Small intestine (tissue), 7 donors: ENCODE data around the gene SDHC. TPM values are rescaled to one million over a fixed set of nuclear protein-coding genes. Genes with fewer than 3 reads are reported as not detected.

Experiments
- DNase-seq, 2 donors: peaks; one replicate each; pipeline versions ENCODE4 v3.0.0 to v3.0.0-alpha.2; 2013
- FAIRE-seq: peaks from 2 replicates; lab custom pipeline; 2012; peaks lifted over from hg19 to GRCh38; lab: Jason Lieb, UNC
- H3K27ac ChIP-seq, 3 donors: one replicate each; pipeline ENCODE4 v1.5.1; 2013; ENCODE audit warnings: low read length in 2 of 3, mild to moderate bottlenecking in 2 of 3, control low read depth in 1 of 3, inconsistent platforms in 1 of 3, low read depth in 1 of 3, moderate library complexity in 1 of 3
- H3K27me3 ChIP-seq, 3 donors: one replicate each; pipeline ENCODE4 v1.6.1; 2013; ENCODE audit warnings: low read length in 3 of 3, inconsistent platforms in 1 of 3; ENCODE audit not compliant: control insufficient read depth in 3 of 3, insufficient read depth in 3 of 3
- H3K36me3 ChIP-seq, 3 donors: one replicate each; pipeline ENCODE4 v1.6.1; 2013; ENCODE audit warnings: low read length in 3 of 3, inconsistent platforms in 1 of 3, low read depth in 1 of 3, mild to moderate bottlenecking in 1 of 3, moderate library complexity in 1 of 3; ENCODE audit not compliant: control insufficient read depth in 3 of 3, insufficient read depth in 2 of 3
- H3K4me1 ChIP-seq, 3 donors: one replicate each; pipeline ENCODE4 v1.6.1; 2013; ENCODE audit warnings: low read length in 2 of 3, inconsistent platforms in 1 of 3, low read depth in 1 of 3, mild to moderate bottlenecking in 1 of 3, moderate library complexity in 1 of 3; ENCODE audit not compliant: control insufficient read depth in 3 of 3, insufficient read depth in 2 of 3
- H3K4me3 ChIP-seq, 3 donors: one replicate each; pipeline ENCODE4 v1.5.1; 2013; ENCODE audit warnings: low read length in 3 of 3, control low read depth in 1 of 3, inconsistent platforms in 1 of 3, low read depth in 1 of 3, mild to moderate bottlenecking in 1 of 3, moderate library complexity in 1 of 3
- H3K9me3 ChIP-seq, 2 donors: one replicate each; pipeline ENCODE4 v1.6.1; 2013; ENCODE audit warnings: low read depth in 1 of 2, low read length in 1 of 2; ENCODE audit not compliant: control insufficient read depth in 2 of 2, insufficient read depth in 1 of 2
- WGBS, 3 donors: extraction: QIAGEN DNeasy Blood & Tissue Kit; methylation state at CpG; one replicate each; pipeline ENCODE4 v1.1.7; 2013; 5-methylcytosine and 5-hydroxymethylcytosine counted together
- polyA plus RNA-seq, 4 donors: library from polyadenylated mRNA; stranded (reverse) in 3 of 4; unstranded in 1 of 4; fragments of 200-250 nt in 3 of 4; fragments of 120-200 nt in 1 of 4; gene quantifications; one replicate each; pipeline versions ENCODE4 v1.2.1 to v1.2.3, GENCODE V29; 2013
- donor health status: healthy with polysubstance abuse.
- donor health status: control.
- donor health status: control.
- donor health status: Bipolar disorder and iron deficiency.
- donor health status: healthy.

Gene SDHC
- polyA plus RNA-seq, 4 donors, result 175 to 262 (median 211) TPM

DNA sequence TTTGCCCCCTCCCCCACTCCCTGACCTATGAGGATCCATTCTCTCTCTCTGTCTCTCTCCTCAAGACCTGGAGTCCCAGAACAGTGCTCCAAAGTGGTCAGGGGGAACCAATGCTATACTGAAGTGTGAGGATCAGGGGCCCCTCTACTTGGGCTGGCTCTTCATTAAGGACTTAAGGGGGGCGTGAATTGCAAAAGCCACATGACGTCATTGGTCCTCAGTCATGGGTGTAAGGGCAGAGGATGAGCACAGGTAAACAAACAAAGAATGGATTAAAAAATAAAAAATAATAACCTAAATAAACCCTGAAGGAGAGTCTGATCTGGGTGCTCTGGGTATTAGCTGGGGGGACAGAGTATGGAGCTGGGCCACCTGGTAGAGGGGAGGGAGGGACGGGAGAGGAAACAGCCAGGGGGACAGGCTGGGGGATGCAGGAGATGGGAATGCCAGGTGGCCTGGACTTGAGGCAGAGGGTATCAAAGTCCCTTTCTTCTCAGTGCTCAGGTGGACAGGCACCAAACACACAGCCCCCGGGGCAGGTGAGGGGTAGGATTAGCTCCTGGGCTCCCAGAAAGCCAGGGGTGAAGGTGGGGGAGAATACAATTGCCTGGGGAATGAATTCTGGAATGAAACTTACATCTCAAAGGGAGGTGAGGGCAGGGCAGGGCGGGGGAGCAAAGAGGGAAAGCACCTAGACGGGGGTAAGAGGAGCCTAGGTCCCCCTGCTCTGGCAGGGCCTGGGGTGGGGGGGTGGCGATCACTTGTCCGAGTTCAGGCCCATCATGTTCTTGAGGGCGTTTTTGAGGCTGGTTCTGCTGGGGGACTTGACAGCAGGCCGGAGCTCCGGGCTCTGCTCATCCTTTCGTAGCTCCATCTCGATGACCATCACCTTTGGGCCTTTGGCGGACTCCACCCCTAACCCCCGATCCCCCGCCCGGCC lies 9.0 kb upstream of the SDHC start:
- Histone ChIP-seq H3K27ac (peak overlapping the region; percentile 8 to 89 (median 25)), H3K4me3 (peak overlapping the region; percentile 66 to 85 (median 77)), H3K27me3 (peaks cover 0 to 3% (median 0%) of the 10 kb centered on the region in 3 donors), H3K36me3 (peaks cover 0 to 2% (median 0%) of the 10 kb centered on the region in 3 donors), H3K9me3 (no peaks in the 10 kb centered on the region), H3K4me1 (peaks cover 3 to 13% (median 11%) of the 10 kb centered on the region in 3 donors)
- WGBS, 3 donors, result 5 to 12% (median 10%) methylated on average over 14 to 17 of the region's 17 CpGs
- FAIRE-seq, result no peak
- DNase-seq, result peak in 1 of 2 donors; percentile 25

DNA sequence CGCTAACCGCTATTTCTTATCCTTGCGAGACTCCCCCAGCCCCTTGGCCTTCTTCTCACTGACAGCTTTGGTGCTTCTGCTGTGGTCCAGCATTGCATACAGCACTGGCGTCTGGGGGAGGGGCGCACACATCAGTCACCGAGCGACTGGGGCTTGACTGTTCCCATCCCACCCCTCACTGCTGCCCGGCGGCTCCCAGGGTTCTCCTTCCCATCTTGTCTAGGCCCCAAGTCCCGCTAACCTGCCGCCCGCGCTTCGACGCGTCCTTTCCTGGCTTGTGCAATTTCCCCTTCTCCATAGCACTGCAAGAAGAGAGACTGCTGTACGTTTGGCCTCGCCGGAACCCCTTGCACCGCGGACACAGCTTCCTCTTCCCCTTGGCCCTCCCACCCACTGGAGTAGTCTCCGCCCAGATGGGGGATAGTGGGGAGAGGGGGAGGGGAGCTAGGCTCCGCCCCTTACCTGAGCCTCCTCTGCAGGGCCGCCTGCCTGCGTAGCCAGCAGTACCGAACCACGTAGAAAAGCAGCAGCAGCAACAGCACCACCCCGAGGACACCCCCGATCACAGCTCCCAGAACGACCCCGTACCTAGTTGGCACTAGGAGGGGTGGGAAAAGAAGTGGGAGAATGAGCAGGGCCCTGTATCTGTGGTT lies 8.2 kb upstream of the SDHC start:
- H3K4me3 ChIP-seq, result peak overlapping the region; percentile 66 to 85 (median 77)
- FAIRE-seq, result no peak
- peaks cover 0 to 3% (median 0%) of the 10 kb centered on the region in 3 donors for H3K27me3 ChIP-seq
- H3K9me3 ChIP-seq, result no peaks in the 10 kb centered on the region
- WGBS, 3 donors, result 1 to 2% (median 2%) methylated on average over 30 to 31 of the region's 31 CpGs
- peak; percentile 85 to 94 for DNase-seq
- peak overlapping the region; percentile 16 to 89 (median 36) for H3K27ac ChIP-seq
- H3K4me1 ChIP-seq, result peaks cover 3 to 13% (median 11%) of the 10 kb centered on the region in 3 donors
- peaks cover 0 to 2% (median 0%) of the 10 kb centered on the region in 3 donors for H3K36me3 ChIP-seq

DNA sequence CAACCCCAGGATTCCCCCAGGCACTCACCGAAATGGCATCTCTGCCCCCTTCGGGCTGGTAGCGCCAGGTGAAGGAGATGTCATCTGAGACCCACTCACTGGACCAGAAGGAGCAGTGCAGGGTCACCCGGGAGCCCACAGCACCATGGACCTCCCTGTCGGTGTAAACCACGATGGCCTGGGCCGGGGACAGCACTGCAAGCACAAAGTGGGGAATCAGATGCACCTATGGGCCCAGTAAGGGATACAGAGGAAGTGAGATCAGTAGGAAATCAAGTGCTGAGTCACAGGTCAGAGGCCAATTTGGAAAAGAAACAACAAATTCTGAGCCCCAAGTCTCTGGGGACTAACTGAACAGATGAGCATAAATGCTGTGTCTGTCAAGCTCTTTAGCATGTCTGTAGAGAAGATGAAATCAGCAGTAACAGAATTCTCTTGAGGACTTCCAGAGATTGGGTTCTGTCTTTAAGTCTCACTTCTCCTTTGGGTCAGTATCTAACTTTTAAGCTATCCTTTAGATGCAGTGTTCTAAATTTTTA lies 6.9 kb upstream of the SDHC start:
- Histone ChIP-seq H3K36me3 (peaks cover 0 to 2% (median 0%) of the 10 kb centered on the region in 3 donors), H3K27ac (peak overlapping the region in 1 of 3 donors; percentile 48), H3K4me1 (peaks cover 3 to 13% (median 11%) of the 10 kb centered on the region in 3 donors), H3K4me3 (no peak overlapping the region), H3K9me3 (no peaks in the 10 kb centered on the region), H3K27me3 (peaks cover 0 to 3% (median 0%) of the 10 kb centered on the region in 3 donors)
- DNase-seq (peak in 1 of 2 donors; percentile 26), FAIRE-seq (no peak)
- WGBS, 3 donors, result 83 to 93% (median 90%) methylated on average over 7 of the region's 7 CpGs

DNA sequence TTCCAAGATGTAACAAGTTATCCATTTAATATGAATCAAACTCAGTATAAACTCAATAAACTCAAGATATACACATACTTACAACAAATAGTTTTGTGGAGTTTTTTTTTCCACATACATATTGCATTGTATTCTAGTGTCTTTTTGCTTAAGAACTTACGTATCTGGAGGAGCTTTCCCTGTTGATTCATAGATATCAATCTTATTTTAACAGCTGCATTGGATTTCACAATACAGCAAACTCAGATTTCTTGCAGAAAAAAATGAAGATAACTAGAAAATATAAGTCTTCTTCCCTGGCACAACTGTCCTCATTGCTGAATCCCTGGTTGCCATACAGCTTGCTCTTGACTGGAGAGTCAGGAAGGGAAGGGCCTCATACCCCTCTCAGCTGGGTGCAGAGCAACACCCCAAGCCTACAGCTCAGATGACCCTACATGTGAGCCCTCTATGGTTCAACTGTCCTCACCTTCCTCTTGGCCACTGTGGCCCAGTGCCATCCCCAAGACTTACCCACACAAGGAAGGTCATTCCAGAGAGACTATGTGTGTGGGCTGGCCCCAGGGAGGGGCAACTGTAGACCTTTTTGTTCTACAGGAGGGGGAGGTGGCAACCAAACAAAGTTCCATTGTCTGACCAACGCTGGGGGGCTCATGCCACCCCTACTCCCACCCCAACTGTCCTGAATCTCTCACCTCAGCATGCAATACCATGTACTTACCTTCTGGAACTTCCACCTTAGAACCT lies 6.1 kb upstream of the SDHC start:
- Histone ChIP-seq H3K27ac (no peak overlapping the region), H3K4me3 (no peak overlapping the region), H3K4me1 (peaks cover 3 to 13% (median 11%) of the 10 kb centered on the region in 3 donors), H3K27me3 (peaks cover 0 to 3% (median 0%) of the 10 kb centered on the region in 3 donors), H3K36me3 (peaks cover 0 to 2% (median 0%) of the 10 kb centered on the region in 3 donors), H3K9me3 (no peaks in the 10 kb centered on the region)
- FAIRE-seq (no peak), DNase-seq (no peak)
- WGBS, 3 donors, result 52 to 60% (median 60%) methylated on average over 2 of the region's 2 CpGs

DNA sequence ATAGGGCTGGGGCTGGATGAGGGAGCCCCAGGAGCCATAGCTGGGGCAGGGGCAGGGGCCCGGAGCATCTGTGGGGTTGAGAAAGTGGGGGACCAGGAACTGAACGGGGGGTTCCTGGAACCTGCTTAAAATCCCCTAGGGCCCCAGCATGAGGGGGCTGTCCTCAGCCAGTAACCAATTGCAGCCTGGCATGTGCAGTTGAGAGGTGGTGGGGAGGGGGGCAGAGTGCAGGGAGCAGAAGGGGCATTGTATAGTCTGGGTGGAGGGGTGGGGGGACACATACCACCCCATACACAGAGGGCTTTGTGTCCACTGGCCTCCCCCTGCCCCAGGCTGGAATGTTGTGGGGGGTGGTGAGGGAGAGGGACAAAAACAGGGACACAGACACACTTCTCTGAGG lies 4.3 kb upstream of the SDHC start, which contains the start of gene MPZ:
TSS of gene MPZ (minus strand) at position 101 of the 400 bp plus-strand sequence. CDS start at position 38, 63 bp downstream.
- H3K4me1 ChIP-seq, result peaks cover 3 to 11% (median 10%) of the 10 kb centered on the region in 3 donors
- no peaks in the 10 kb centered on the region for H3K36me3 ChIP-seq
- WGBS, 3 donors, result 53 to 57% (median 54%) methylated on average over 2 of the region's 2 CpGs
- H3K27ac ChIP-seq, result no peak within 1 kb of the TSS
- FAIRE-seq, result no peak
- H3K9me3 ChIP-seq, result no peaks in the 10 kb centered on the region
- DNase-seq, result no peak
- no peak within 1 kb of the TSS for H3K4me3 ChIP-seq
- peaks cover 0 to 3% (median 0%) of the 10 kb centered on the region in 3 donors for H3K27me3 ChIP-seq

DNA sequence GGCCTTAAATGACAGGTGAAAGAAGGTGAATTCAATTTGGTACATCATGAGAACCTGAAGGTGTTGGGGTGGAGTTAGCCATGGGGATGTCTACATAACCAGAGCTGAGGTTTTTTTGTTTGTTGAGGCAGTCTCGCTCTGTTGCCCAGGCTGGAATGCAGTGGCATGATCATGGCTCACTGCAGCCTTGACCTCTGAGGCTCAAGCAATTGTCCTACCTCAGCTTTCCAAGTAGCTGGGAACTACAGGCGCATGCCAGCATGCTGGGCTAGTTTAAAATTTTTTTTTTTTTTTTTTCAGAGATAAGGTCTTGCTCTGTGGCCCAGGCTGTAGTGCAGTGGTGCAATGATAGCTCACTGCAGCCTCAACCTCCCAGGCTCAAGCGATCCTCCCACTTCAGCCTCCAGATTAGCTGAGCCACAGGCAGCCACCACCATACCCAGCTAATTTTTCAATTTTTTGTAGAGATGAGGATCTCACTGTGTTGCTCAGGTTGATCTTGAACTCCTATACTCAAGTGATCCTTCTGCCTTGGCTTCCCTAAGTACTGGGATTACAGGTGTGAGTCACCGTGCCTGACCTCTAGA lies 2.5 kb upstream of the SDHC start:
- no peak overlapping the region for H3K27ac ChIP-seq
- DNase-seq (no peak), FAIRE-seq (no peak)
- 89 to 93% (median 92%) methylated on average over 4 of the region's 4 CpGs for WGBS, 3 donors
- peaks cover 0 to 3% (median 0%) of the 10 kb centered on the region in 3 donors for H3K27me3 ChIP-seq
- H3K4me1 ChIP-seq, result peaks cover 0 to 5% (median 4%) of the 10 kb centered on the region in 3 donors
- H3K4me3 ChIP-seq, result no peak overlapping the region
- H3K9me3 ChIP-seq, result no peaks in the 10 kb centered on the region
- H3K36me3 ChIP-seq, result no peaks in the 10 kb centered on the region

DNA sequence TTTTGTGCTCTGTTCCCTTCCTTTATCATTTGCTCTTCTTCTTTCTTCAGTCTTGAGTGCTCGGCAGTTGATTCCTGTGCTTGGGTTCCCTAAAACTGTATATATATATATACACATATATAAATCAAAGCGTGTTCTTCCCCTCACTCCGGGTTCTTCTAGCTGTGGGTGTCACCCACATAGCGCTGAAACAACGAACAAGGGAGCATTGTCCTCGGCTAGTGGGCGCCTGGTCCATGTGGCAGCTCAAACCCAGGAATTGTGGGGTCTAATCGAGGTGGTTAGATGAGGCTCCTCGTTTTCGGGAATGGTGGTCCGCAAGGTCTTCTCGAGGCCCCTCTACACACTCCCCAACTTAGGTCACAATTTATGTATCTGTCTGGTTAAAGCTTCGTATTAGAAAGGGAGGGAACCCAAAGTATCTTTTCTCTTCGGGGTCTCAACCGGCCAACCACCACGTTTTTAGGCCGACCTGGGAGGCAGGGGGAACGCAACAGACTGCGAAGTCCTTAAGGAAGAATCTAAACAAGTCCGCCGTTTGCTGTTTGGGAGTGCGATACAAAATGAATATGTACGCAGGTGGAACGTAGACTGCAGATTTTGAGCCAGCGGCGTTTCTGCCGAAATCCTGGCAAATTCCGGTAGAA lies 504 bp upstream of the SDHC start:
- peak overlapping the region; percentile 66 to 99 (median 67) for H3K4me3 ChIP-seq
- FAIRE-seq (no peak), DNase-seq (no peak)
- WGBS, 3 donors, result 7 to 32% (median 15%) methylated on average over 28 of the region's 28 CpGs
- peaks cover 0 to 3% (median 0%) of the 10 kb centered on the region in 3 donors for H3K27me3 ChIP-seq
- peaks cover 0 to 5% (median 3%) of the 10 kb centered on the region in 3 donors for H3K4me1 ChIP-seq
- H3K36me3 ChIP-seq, result no peaks in the 10 kb centered on the region
- H3K27ac ChIP-seq, result peak overlapping the region; percentile 82 to 97 (median 95)
- H3K9me3 ChIP-seq, result no peaks in the 10 kb centered on the region
